Measurements from ENCODE around the gene EP300. TPM values are rescaled to one million over a fixed set of nuclear protein-coding genes. Genes with fewer than 3 reads are reported as not detected.
"Not testable (repeated sequence)": the region's sequence is repeated elsewhere in the genome, so short reads cannot be mapped to it uniquely, and the experiment has no call there.

EP300 gene
- total RNA-seq, 1 donor from 2014 or later: 78.9 TPM

GRCh38 chr22:41127451-41127850, 35.1 kb downstream of the EP300 start:
- no peak for TF ChIP-seq CTCF (IDR thresholded peaks at IDR 0.05)
- H3K27ac ChIP-seq: no peak overlapping the region
- H3K4me3 ChIP-seq: no peak overlapping the region
- intact Hi-C loops (cut with DNase I): no loop called here
- no peaks in the 10 kb centered on the region for H3K27me3 ChIP-seq
- peaks cover 77% of the 10 kb centered on the region for H3K36me3 ChIP-seq
- H3K9me3 ChIP-seq: no peaks in the 10 kb centered on the region
- no peaks in the 10 kb centered on the region for H3K4me1 ChIP-seq
- peak; percentile 68 for DNase-seq
- peak; percentile 86 for ATAC-seq

GRCh38 chr22:41128606-41129005, 36.2 kb downstream of the EP300 start:
- H3K9me3 ChIP-seq: no peaks in the 10 kb centered on the region
- H3K4me3 ChIP-seq: no peak overlapping the region
- no peak overlapping the region for H3K27ac ChIP-seq
- H3K36me3 ChIP-seq: peaks cover 83% of the 10 kb centered on the region
- no peak for TF ChIP-seq CTCF (IDR thresholded peaks at IDR 0.05)
- ATAC-seq (no peak), DNase-seq (no peak)
- H3K4me1 ChIP-seq: no peaks in the 10 kb centered on the region
- intact Hi-C loops (cut with DNase I): no loop called here
- no peaks in the 10 kb centered on the region for H3K27me3 ChIP-seq

- no peak for ATAC-seq
- H3K4me1 ChIP-seq: no peaks in the 10 kb centered on the region
- no peak for DNase-seq
- no peak for TF ChIP-seq CTCF (IDR thresholded peaks at IDR 0.05)
- intact Hi-C loops (cut with DNase I): no loop called here
- H3K27ac ChIP-seq: no peak overlapping the region
- peaks cover 98% of the 10 kb centered on the region for H3K36me3 ChIP-seq
- H3K9me3 ChIP-seq: no peaks in the 10 kb centered on the region
- no peak overlapping the region for H3K4me3 ChIP-seq
- H3K27me3 ChIP-seq: no peaks in the 10 kb centered on the region
These were observed 40.2 kb downstream of the EP300 start for GRCh38 chr22:41132550-41132949.

- Histone ChIP-seq H3K9me3 (no peaks in the 10 kb centered on the region), H3K4me3 (no peak overlapping the region), H3K4me1 (peaks cover 4% of the 10 kb centered on the region), H3K27ac (no peak overlapping the region), H3K36me3 (peaks cover 100% of the 10 kb centered on the region), H3K27me3 (no peaks in the 10 kb centered on the region)
- peak; percentile 74 for ATAC-seq
- intact Hi-C loops (cut with DNase I): no loop called here
- no peak for TF ChIP-seq CTCF (IDR thresholded peaks at IDR 0.05)
- DNase-seq: no peak
These were observed 48.1 kb downstream of the EP300 start for GRCh38 chr22:41140365-41140957.

- H3K9me3 ChIP-seq; DNase-seq; H3K4me1 ChIP-seq; H3K27me3 ChIP-seq; ATAC-seq; H3K27ac ChIP-seq; H3K4me3 ChIP-seq; intact Hi-C loops (cut with DNase I): not testable (repeated sequence)
- H3K36me3 ChIP-seq: peaks cover 100% of the 10 kb centered on the region
These were observed 53.5 kb downstream of the EP300 start for GRCh38 chr22:41145921-41146320.

GRCh38 chr22:41146573-41146972, 54.2 kb downstream of the EP300 start:
- Histone ChIP-seq H3K4me3 (no peak overlapping the region), H3K4me1 (no peaks in the 10 kb centered on the region), H3K27ac (no peak overlapping the region), H3K27me3 (no peaks in the 10 kb centered on the region), H3K9me3 (no peaks in the 10 kb centered on the region), H3K36me3 (peaks cover 100% of the 10 kb centered on the region)
- TF ChIP-seq CTCF (IDR thresholded peaks at IDR 0.05): no peak
- ATAC-seq (no peak), DNase-seq (no peak)
- intact Hi-C loops (cut with DNase I): no loop called here

Data from upper lobe of right lung (tissue), 1 donor.